Upper lobe of left lung (tissue), 4 donors: Measurements from ENCODE around the gene CDC27.

Experiments
- POLR2A ChIP-seq, 4 donors: fragments of 450-650 bp; IDR thresholded peaks; one replicate each; pipeline ENCODE4 v1.5.1; 2016 to 2017; ENCODE audit warnings: antibody characterized with exemption in 4 of 4, mild to moderate bottlenecking in 2 of 4
- POLR2AphosphoS5 ChIP-seq, 2 donors: sonication (generic); formaldehyde crosslinking; IDR thresholded peaks; one replicate each; pipeline ENCODE4 v1.5.1; 2017; ENCODE audit warnings: antibody characterized with exemption in 2 of 2
- TF ChIP-seq, protein P1 (sequence below), 6 experiments: fragments of 450-650 bp in 4 of 6; fragments of 200-600 bp in 2 of 6; sonication (generic) in 2 of 6; IDR thresholded peaks; one replicate each; pipeline ENCODE4 v1.5.1; 2016 to 2019; ENCODE audit warnings: antibody characterized with exemption in 6 of 6

DNA sequence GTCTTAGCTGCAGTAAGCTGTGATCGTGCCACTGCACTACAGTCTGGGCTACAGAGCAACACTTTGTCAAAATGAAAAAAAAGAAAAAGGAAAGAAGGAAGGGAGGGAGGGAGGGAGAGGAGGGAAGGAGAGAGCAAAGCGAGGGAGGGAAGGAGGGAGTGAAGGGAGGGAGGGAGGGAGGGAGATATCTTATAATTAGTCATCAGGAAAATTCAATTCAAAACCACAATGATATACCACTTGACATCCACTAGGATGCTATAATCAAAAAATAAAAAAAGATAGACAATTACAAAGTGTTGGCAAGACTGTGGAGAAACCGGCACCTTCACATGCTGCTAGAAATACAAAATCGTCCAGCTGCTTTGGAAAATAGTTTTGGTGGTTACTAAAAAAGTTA is 93.8 kb downstream of the CDC27 start:
- TF ChIP-seq POLR2AphosphoS5 (IDR thresholded peaks at IDR 0.05) (no peak), POLR2A (IDR thresholded peaks at IDR 0.05) (no peak)
- TF ChIP-seq, protein P1, sequence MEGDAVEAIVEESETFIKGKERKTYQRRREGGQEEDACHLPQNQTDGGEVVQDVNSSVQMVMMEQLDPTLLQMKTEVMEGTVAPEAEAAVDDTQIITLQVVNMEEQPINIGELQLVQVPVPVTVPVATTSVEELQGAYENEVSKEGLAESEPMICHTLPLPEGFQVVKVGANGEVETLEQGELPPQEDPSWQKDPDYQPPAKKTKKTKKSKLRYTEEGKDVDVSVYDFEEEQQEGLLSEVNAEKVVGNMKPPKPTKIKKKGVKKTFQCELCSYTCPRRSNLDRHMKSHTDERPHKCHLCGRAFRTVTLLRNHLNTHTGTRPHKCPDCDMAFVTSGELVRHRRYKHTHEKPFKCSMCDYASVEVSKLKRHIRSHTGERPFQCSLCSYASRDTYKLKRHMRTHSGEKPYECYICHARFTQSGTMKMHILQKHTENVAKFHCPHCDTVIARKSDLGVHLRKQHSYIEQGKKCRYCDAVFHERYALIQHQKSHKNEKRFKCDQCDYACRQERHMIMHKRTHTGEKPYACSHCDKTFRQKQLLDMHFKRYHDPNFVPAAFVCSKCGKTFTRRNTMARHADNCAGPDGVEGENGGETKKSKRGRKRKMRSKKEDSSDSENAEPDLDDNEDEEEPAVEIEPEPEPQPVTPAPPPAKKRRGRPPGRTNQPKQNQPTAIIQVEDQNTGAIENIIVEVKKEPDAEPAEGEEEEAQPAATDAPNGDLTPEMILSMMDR (IDR thresholded peaks at IDR 0.05), result no peak
